ENCODE measurements around the gene SH2D5. TPM values are rescaled to one million over a fixed set of nuclear protein-coding genes. Genes with fewer than 3 reads are reported as not detected.

Gene SH2D5
- total and polyA plus RNA-seq, 12 donors: 0.15 to 6.4 (median 0.20) TPM; not detected in 8

GRCh38 chr1:20751462-20751990 is 19.0 kb upstream of the SH2D5 start:
- DNase-seq: no peak
- TF ChIP-seq CTCF (IDR thresholded peaks at IDR 0.05): no peak
- intact Hi-C loops (cut with DNase I): no loop called here
- Histone ChIP-seq H3K36me3 (peaks cover 0 to 100% (median 54%) of the 10 kb centered on the region in 9 donors), H3K4me1 (peaks cover 0 to 7% (median 0%) of the 10 kb centered on the region in 9 donors), H3K27ac (no peak overlapping the region), H3K4me3 (no peak overlapping the region), H3K9me3 (no peaks in the 10 kb centered on the region), H3K27me3 (no peaks in the 10 kb centered on the region)
- WGBS, 2 donors: 71 to 73% methylated on average over 3 of the region's 3 CpGs
- ATAC-seq: no peak

- no peaks in the 10 kb centered on the region for H3K27me3 ChIP-seq
- intact Hi-C loops (cut with DNase I): loop anchor here in 1 of 10 donors (5.0 kb wide), 1 partner anchor 35 kb away; no protein-coding TSS in a partner anchor
- no peak for TF ChIP-seq CTCF (IDR thresholded peaks at IDR 0.05)
- H3K27ac ChIP-seq: no peak overlapping the region
- H3K36me3 ChIP-seq: peaks cover 0 to 100% (median 60%) of the 10 kb centered on the region in 9 donors
- no peaks in the 10 kb centered on the region for H3K9me3 ChIP-seq
- ATAC-seq (no peak), DNase-seq (no peak)
- H3K4me3 ChIP-seq: no peak overlapping the region
- peaks cover 0 to 7% (median 0%) of the 10 kb centered on the region in 9 donors for H3K4me1 ChIP-seq
Measured at GRCh38 chr1:20742671-20743070, 10.2 kb upstream of the SH2D5 start.

- 87 to 89% methylated on average over 2 of the region's 2 CpGs for WGBS, 2 donors
- TF ChIP-seq CTCF (IDR thresholded peaks at IDR 0.05): no peak
- Histone ChIP-seq H3K4me1 (peaks cover 0 to 7% (median 0%) of the 10 kb centered on the region in 9 donors), H3K4me3 (no peak overlapping the region), H3K9me3 (no peaks in the 10 kb centered on the region), H3K27me3 (no peaks in the 10 kb centered on the region), H3K27ac (no peak overlapping the region), H3K36me3 (peaks cover 0 to 94% (median 43%) of the 10 kb centered on the region in 9 donors)
- intact Hi-C loops (cut with DNase I): loop anchor here in 1 of 10 donors (5.0 kb wide), 1 partner anchor 37 kb away; no protein-coding TSS in a partner anchor
- DNase-seq: no peak
- ATAC-seq: no peak
Measured at GRCh38 chr1:20740781-20741180, 8.3 kb upstream of the SH2D5 start.

GRCh38 chr1:20739225-20739624 is 6.7 kb upstream of the SH2D5 start:
- DNase-seq (no peak), ATAC-seq (no peak)
- WGBS, 2 donors: 77 to 79% methylated on average over 2 of the region's 2 CpGs
- Histone ChIP-seq H3K36me3 (peaks cover 0 to 78% (median 28%) of the 10 kb centered on the region in 9 donors), H3K9me3 (no peaks in the 10 kb centered on the region), H3K4me1 (peaks cover 0 to 7% (median 0%) of the 10 kb centered on the region in 9 donors), H3K27me3 (no peaks in the 10 kb centered on the region), H3K4me3 (no peak overlapping the region), H3K27ac (no peak overlapping the region)
- no peak for TF ChIP-seq CTCF (IDR thresholded peaks at IDR 0.05)
- intact Hi-C loops (cut with DNase I): loop anchor here in 2 of 10 donors (10.0 kb wide), 1 partner anchor 214 kb away; no protein-coding TSS in a partner anchor
